CD4-positive, alpha-beta T cell (primary cell): ENCODE results near the gene WAS. TPM values are rescaled to one million over a fixed set of nuclear protein-coding genes. Genes with fewer than 3 reads are reported as not detected.

Experiments used
- ATAC-seq: fragments of 200-7000 bp; cut with Tn5 transposase; one replicate; pipeline ENCODE4 v1.10.0; 2022; ENCODE audit warnings: mild to moderate bottlenecking; ENCODE audit not compliant: poor library complexity
- CTCF ChIA-PET: fragments of 350-600 bp; sonication (Branson Sonifier 250); formaldehyde crosslinking; loops from one replicate; lab custom pipeline; 2021; ENCODE audit warnings: antibody characterized with exemption, inconsistent platforms; lab: Charles Lee
- POLR2A ChIA-PET: fragments of 350-600 bp; sonication (Branson Sonifier 250); formaldehyde crosslinking; loops from one replicate; lab custom pipeline; 2021; ENCODE audit warnings: antibody characterized with exemption, inconsistent platforms; lab: Charles Lee
- DNase-seq, 14 experiments: peaks; one replicate each; pipeline ENCODE4 v3.0.0-alpha.2; 2013 to 2020; ENCODE audit warnings: mixed read lengths in 2 of 14
- H3K27ac ChIP-seq, 2 donors: one replicate each; pipeline versions ENCODE4 v1.5.1 to v1.7.0; 2013; ENCODE audit warnings: low read length in 2 of 2, low read depth in 1 of 2, mild to moderate bottlenecking in 1 of 2
- H3K27me3 ChIP-seq, 2 experiments: 1 replicate in 1 of 2; 2 replicates in 1 of 2; pipeline versions ENCODE4 v1.6.1 to v1.7.0; 2013; ENCODE audit warnings: low read length in 2 of 2, control low read depth in 1 of 2, mild to moderate bottlenecking in 1 of 2, moderate library complexity in 1 of 2; ENCODE audit not compliant: insufficient read depth in 2 of 2, control insufficient read depth in 1 of 2
- H3K36me3 ChIP-seq: one replicate; pipeline ENCODE4 v1.6.1; 2013; ENCODE audit warnings: low read length, control low read depth; ENCODE audit not compliant: insufficient read depth
- H3K4me1 ChIP-seq: one replicate; pipeline ENCODE4 v1.6.1; 2013; ENCODE audit warnings: low read length, control low read depth; ENCODE audit not compliant: insufficient read depth
- H3K4me3 ChIP-seq: one replicate; pipeline ENCODE4 v1.5.1; 2013; ENCODE audit warnings: mild to moderate bottlenecking, low read length, moderate library complexity
- H3K9me3 ChIP-seq, 2 experiments: 1 replicate in 1 of 2; 2 replicates in 1 of 2; pipeline versions ENCODE4 v1.6.1 to v1.7.0; 2013; ENCODE audit warnings: low read length in 2 of 2, mild to moderate bottlenecking in 2 of 2, control low read depth in 1 of 2, moderate library complexity in 1 of 2; ENCODE audit not compliant: control insufficient read depth in 1 of 2, insufficient read depth in 1 of 2
- H3K27ac Mint-ChIP-seq: one replicate; pipeline ENCODE4 v1.8.0; 2020; ENCODE audit warnings: mixed read lengths
- H3K27me3 Mint-ChIP-seq: one replicate; pipeline ENCODE4 v1.8.0; 2021; ENCODE audit warnings: mixed read lengths
- H3K36me3 Mint-ChIP-seq: one replicate; pipeline ENCODE4 v1.8.0; 2021; ENCODE audit warnings: low read depth, mixed read lengths
- H3K4me1 Mint-ChIP-seq: one replicate; pipeline ENCODE4 v1.8.0; 2021; ENCODE audit warnings: low read depth, mixed read lengths
- H3K4me3 Mint-ChIP-seq: one replicate; pipeline ENCODE4 v1.8.0; 2020; ENCODE audit warnings: mild to moderate bottlenecking, mixed read lengths
- H3K9me3 Mint-ChIP-seq: one replicate; pipeline ENCODE4 v1.8.0; 2020; ENCODE audit warnings: mixed read lengths
- CTCF ChIP-seq: fragments of 200-600 bp; IDR thresholded peaks from one replicate; pipeline ENCODE4 v1.8.0; 2022; ENCODE audit warnings: antibody characterized with exemption, mild to moderate bottlenecking
- intact Hi-C, 2 experiments: fragments of 100-400 bp; cut with DNase I in 1 of 2; cut with micrococcal nuclease in 1 of 2; formaldehyde crosslinking; loops; one replicate each; pipeline versions ENCODE4 v1.15.1 to v1.9.0; 2023 to 2025; cut with DNase I, micrococcal nuclease
- total RNA-seq, 174 experiments: library from RNA in 2 of 174; stranded (reverse) in 2 of 174; gene quantifications; one replicate each; pipeline ENCODE4 v1.2.3 and lab custom pipeline; 2021 to 2026

WAS gene
- total RNA-seq, 2 experiments from 2014 or later = 63.7 to 67.4 TPM

- Mint-ChIP-seq H3K36me3 (peaks cover 63% of the 10 kb centered on the region), H3K27ac (no peak overlapping the region), H3K4me3 (no peak overlapping the region), H3K4me1 (peaks cover 2% of the 10 kb centered on the region), H3K9me3 (no peaks in the 10 kb centered on the region), H3K27me3 (no peaks in the 10 kb centered on the region)
- H3K27ac ChIP-seq = no peak overlapping the region
- CTCF ChIA-PET = no interaction called here
- H3K4me3 ChIP-seq = no peak overlapping the region
- H3K9me3 ChIP-seq = no peaks in the 10 kb centered on the region
- intact Hi-C loops = no loop called here
- peaks cover 10% of the 10 kb centered on the region for H3K4me1 ChIP-seq
- DNase-seq (no peak), ATAC-seq (no peak)
- H3K36me3 ChIP-seq = peaks cover 52% of the 10 kb centered on the region
- H3K27me3 ChIP-seq = no peaks in the 10 kb centered on the region
- POLR2A ChIA-PET = no interaction called here
- no peak for TF ChIP-seq CTCF
These were observed 19.1 kb downstream of the WAS start for GRCh38 chrX:48702716-48703115.

GRCh38 chrX:48703228-48703627 is 19.6 kb downstream of the WAS start:
- intact Hi-C loops = no loop called here
- no peaks in the 10 kb centered on the region for H3K9me3 ChIP-seq

GRCh38 chrX:48703642-48704481 is 20.3 kb downstream of the WAS start:
- intact Hi-C loops = no loop called here
- no peak overlapping the region for H3K27ac Mint-ChIP-seq
- H3K4me1 Mint-ChIP-seq = no peaks in the 10 kb centered on the region
- no peak for TF ChIP-seq CTCF
- no peaks in the 10 kb centered on the region for H3K9me3 ChIP-seq
- ChIA-PET CTCF (no interaction called here), POLR2A (interaction anchor here (1.6 kb wide), 1 partner anchor 9 kb away, joined by 4 read pairs; no protein-coding TSS in a partner anchor)
- no peak for ATAC-seq
- H3K4me1 ChIP-seq = peaks cover 19% of the 10 kb centered on the region
- no peak for DNase-seq
- H3K4me3 ChIP-seq = no peak overlapping the region
- H3K9me3 Mint-ChIP-seq = no peaks in the 10 kb centered on the region
- no peak overlapping the region for H3K27ac ChIP-seq
- no peaks in the 10 kb centered on the region for H3K27me3 ChIP-seq
- no peak overlapping the region for H3K4me3 Mint-ChIP-seq
- H3K36me3 Mint-ChIP-seq = peaks cover 63% of the 10 kb centered on the region
- H3K36me3 ChIP-seq = peaks cover 56% of the 10 kb centered on the region
- no peaks in the 10 kb centered on the region for H3K27me3 Mint-ChIP-seq

More at GRCh38 chrX:48703228-48703627, 19.6 kb downstream of the WAS start:
- peaks cover 15% of the 10 kb centered on the region for H3K4me1 ChIP-seq
- DNase-seq (no peak), ATAC-seq (no peak)
- H3K27ac ChIP-seq = no peak overlapping the region
- Mint-ChIP-seq H3K36me3 (peaks cover 63% of the 10 kb centered on the region), H3K27ac (no peak overlapping the region), H3K4me1 (no peaks in the 10 kb centered on the region), H3K4me3 (no peak overlapping the region), H3K27me3 (no peaks in the 10 kb centered on the region), H3K9me3 (no peaks in the 10 kb centered on the region)
- no peak overlapping the region for H3K4me3 ChIP-seq
- peaks cover 54% of the 10 kb centered on the region for H3K36me3 ChIP-seq
- H3K27me3 ChIP-seq = no peaks in the 10 kb centered on the region
- TF ChIP-seq CTCF = no peak
- ChIA-PET POLR2A (no interaction called here), CTCF (no interaction called here)
